Hepatocyte (in vitro differentiated cells): ENCODE results near the gene VPS8. TPM values are rescaled to one million over a fixed set of nuclear protein-coding genes. Genes with fewer than 3 reads are reported as not detected.

Experiments
- DNase-seq: peaks from one replicate; pipeline ENCODE4 v3.0.0-alpha.2; 2016; ENCODE audit warnings: low spot score
- H2AFZ ChIP-seq: fragments of 200-600 bp; sonication (generic); 2 replicates; pipeline ENCODE4 v1.6.0; 2016; ENCODE audit warnings: antibody characterized with exemption, mild to moderate bottlenecking
- H3K27ac ChIP-seq: fragments of 200-600 bp; sonication (generic); 2 replicates; pipeline ENCODE4 v1.5.1; 2016; ENCODE audit warnings: mild to moderate bottlenecking
- H3K27me3 ChIP-seq: fragments of 200-600 bp; sonication (generic); 2 replicates; pipeline ENCODE4 v1.6.1; 2016
- H3K36me3 ChIP-seq: fragments of 200-600 bp; sonication (generic); replicated peaks from 2 replicates; pipeline ENCODE4 v1.5.1; 2016; ENCODE audit warnings: low read depth; ENCODE audit not compliant: insufficient read depth
- H3K4me1 ChIP-seq: fragments of 200-600 bp; sonication (generic); 2 replicates; pipeline ENCODE4 v1.5.1; 2016; ENCODE audit warnings: mild to moderate bottlenecking, moderate library complexity; ENCODE audit not compliant: insufficient read depth
- H3K4me2 ChIP-seq: fragments of 200-600 bp; sonication (generic); 2 replicates; pipeline ENCODE4 v1.6.0; 2016
- H3K4me3 ChIP-seq: fragments of 200-600 bp; sonication (generic); 2 replicates; pipeline ENCODE4 v1.5.1; 2016; ENCODE audit warnings: mild to moderate bottlenecking
- H3K79me2 ChIP-seq: fragments of 200-600 bp; sonication (generic); 2 replicates; pipeline ENCODE4 v1.6.0; 2017; ENCODE audit warnings: mild to moderate bottlenecking
- H3K9me2 ChIP-seq: fragments of 200-600 bp; sonication (generic); replicated peaks from 2 replicates; pipeline ENCODE4 v1.6.0; 2017; ENCODE audit warnings: mild to moderate bottlenecking; ENCODE audit not compliant: insufficient read depth
- H3K9me3 ChIP-seq: fragments of 200-600 bp; sonication (generic); 2 replicates; pipeline ENCODE4 v1.5.1; 2016; ENCODE audit warnings: low read depth, mild to moderate bottlenecking
- H4K20me1 ChIP-seq: fragments of 200-600 bp; sonication (generic); 2 replicates; pipeline ENCODE4 v1.6.0; 2016; ENCODE audit warnings: mild to moderate bottlenecking; ENCODE audit not compliant: insufficient read depth, poor library complexity, severe bottlenecking
- CTCF ChIP-seq: fragments of 200-600 bp; sonication (generic); IDR thresholded peaks from 2 replicates; pipeline ENCODE4 v1.5.1; 2016; ENCODE audit warnings: antibody characterized with exemption, mild to moderate bottlenecking; ENCODE audit not compliant: poor library complexity
- EZH2 ChIP-seq: fragments of 200-600 bp; sonication (generic); IDR thresholded peaks from 2 replicates; pipeline ENCODE4 v1.6.1; 2016; ENCODE audit warnings: antibody characterized with exemption, mild to moderate bottlenecking, borderline replicate concordance
- EZH2phosphoT487 ChIP-seq: fragments of 200-600 bp; sonication (generic); IDR thresholded peaks from one replicate; pipeline ENCODE4 v1.6.1; 2018; ENCODE audit warnings: antibody characterized with exemption, mild to moderate bottlenecking, low read depth, moderate library complexity; ENCODE audit not compliant: unreplicated experiment, severe bottlenecking
- WGBS: methylation state at CpG from one replicate; pipeline ENCODE4 v1.1.6; 2016; ENCODE audit warnings: low lambda C conversion rate; ENCODE audit errors: missing lambda C conversion rate; 5-methylcytosine and 5-hydroxymethylcytosine counted together
- polyA plus RNA-seq: library from polyadenylated mRNA; unstranded; fragments of >200 nt; fragmentation: Nextera tagmentation; extraction: Ambion mirVana; gene quantifications from 2 replicates; pipeline ENCODE4 v1.2.1, GENCODE V29; 2016
- total RNA-seq: library from RNA; depleted of rRNA; stranded (reverse); fragments of >200 nt; gene quantifications from 2 replicates; pipeline ENCODE4 v1.2.3, GENCODE V29; 2014

The VPS8 gene
- total and polyA plus RNA-seq, 2 experiments from 2014 or later: 20.5 to 61.9 TPM

DNA sequence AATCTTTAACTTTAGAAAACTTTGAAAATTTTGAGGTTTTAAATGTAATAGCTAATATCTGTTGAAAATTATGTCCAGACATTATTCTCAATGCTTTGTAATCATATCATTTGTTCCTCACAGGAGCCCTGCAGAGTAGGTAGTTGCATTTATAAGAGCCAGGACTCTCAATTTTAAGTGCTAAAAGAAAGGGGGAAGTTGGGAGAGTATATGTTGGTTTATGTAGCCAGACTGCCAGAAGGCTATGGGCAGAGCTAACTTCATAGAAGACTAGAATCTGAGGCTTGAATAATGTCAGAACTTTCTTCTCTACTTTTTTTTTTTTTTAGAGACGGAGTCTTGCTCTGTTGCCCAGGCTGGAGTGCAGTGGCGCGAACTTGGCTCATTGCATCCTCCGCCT lies 9.1 kb downstream of the VPS8 start:
- 91% methylated on average over 3 of the region's 4 CpGs for WGBS
- Histone ChIP-seq H4K20me1 (no peaks in the 10 kb centered on the region), H3K4me2 (no peak overlapping the region), H3K36me3 (no peaks in the 10 kb centered on the region), H3K9me3 (no peaks in the 10 kb centered on the region), H3K4me3 (no peak overlapping the region), H3K27ac (no peak overlapping the region), H2AFZ (no peak overlapping the region), H3K9me2 (no peaks in the 10 kb centered on the region), H3K27me3 (no peaks in the 10 kb centered on the region), H3K79me2 (peaks cover 24% of the 10 kb centered on the region), H3K4me1 (no peaks in the 10 kb centered on the region)
- TF ChIP-seq EZH2 (no peak), EZH2phosphoT487 (no peak), CTCF (no peak)
- no peak for DNase-seq

DNA sequence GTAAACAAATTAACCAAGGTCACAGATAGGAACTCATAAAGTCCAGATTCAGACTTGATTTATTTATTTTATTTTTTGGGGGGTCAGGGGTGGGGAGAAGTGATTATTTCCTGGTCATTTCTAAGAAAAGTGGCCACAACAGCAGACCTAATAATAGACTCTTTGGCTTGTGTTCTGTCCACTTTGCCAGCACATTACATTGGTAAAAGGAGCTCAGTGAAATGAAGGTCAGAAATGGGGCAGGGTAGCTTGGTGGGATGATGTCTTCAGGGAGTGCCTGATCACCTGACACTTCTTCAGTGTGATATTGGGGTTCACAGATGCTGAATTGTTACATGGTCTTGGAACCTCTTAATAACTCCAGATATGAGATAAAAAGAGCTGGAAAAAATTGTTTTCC lies 10.1 kb downstream of the VPS8 start:
- Histone ChIP-seq H3K4me1 (no peaks in the 10 kb centered on the region), H3K4me2 (no peak overlapping the region), H3K9me2 (no peaks in the 10 kb centered on the region), H4K20me1 (no peaks in the 10 kb centered on the region), H3K9me3 (no peaks in the 10 kb centered on the region), H3K36me3 (no peaks in the 10 kb centered on the region), H3K4me3 (no peak overlapping the region), H2AFZ (no peak overlapping the region), H3K27ac (no peak overlapping the region), H3K27me3 (no peaks in the 10 kb centered on the region), H3K79me2 (peaks cover 15% of the 10 kb centered on the region)
- no peak for DNase-seq
- TF ChIP-seq CTCF (no peak), EZH2phosphoT487 (no peak), EZH2 (no peak)

DNA sequence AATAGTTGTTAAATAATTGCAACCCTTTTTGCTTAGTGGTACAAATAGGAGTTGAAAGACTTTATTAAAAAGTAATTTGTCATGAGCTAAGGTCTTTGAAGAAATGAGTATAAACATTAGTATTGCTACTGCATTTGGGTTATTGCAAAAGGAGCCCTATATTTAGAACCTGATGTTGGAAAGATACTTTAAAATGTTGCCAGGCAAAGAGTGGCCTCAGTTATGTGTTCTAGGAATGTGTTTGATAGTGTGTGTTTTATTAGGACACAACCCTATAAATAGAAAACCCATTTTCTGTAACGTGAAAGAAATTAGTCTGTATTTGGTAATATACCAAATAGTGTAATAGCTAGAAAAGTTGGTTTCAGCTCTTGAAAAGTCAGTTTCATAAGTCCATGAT lies 10.7 kb downstream of the VPS8 start:
- H3K27ac ChIP-seq: no peak overlapping the region
- no peaks in the 10 kb centered on the region for H4K20me1 ChIP-seq
- H3K9me3 ChIP-seq: no peaks in the 10 kb centered on the region
- H3K79me2 ChIP-seq: peaks cover 9% of the 10 kb centered on the region
- no peak for DNase-seq
- no peak for TF ChIP-seq EZH2phosphoT487
- TF ChIP-seq CTCF: no peak
- H3K9me2 ChIP-seq: no peaks in the 10 kb centered on the region
- 73% methylated on average over 1 of the region's 1 CpG for WGBS
- H3K4me2 ChIP-seq: no peak overlapping the region
- no peak overlapping the region for H3K4me3 ChIP-seq
- H3K27me3 ChIP-seq: no peaks in the 10 kb centered on the region
- no peaks in the 10 kb centered on the region for H3K4me1 ChIP-seq
- H2AFZ ChIP-seq: no peak overlapping the region
- H3K36me3 ChIP-seq: no peaks in the 10 kb centered on the region

- H3K36me3 ChIP-seq: no peaks in the 10 kb centered on the region
- TF ChIP-seq EZH2 (no peak), CTCF (no peak), EZH2phosphoT487 (no peak)
- H3K4me3 ChIP-seq: no peak overlapping the region
- no peaks in the 10 kb centered on the region for H3K4me1 ChIP-seq
- H3K27ac ChIP-seq: no peak overlapping the region
- H3K9me2 ChIP-seq: no peaks in the 10 kb centered on the region
- no peak overlapping the region for H3K4me2 ChIP-seq
- H3K9me3 ChIP-seq: no peaks in the 10 kb centered on the region
- no peak overlapping the region for H2AFZ ChIP-seq
- 87% methylated on average over 4 of the region's 4 CpGs for WGBS
- DNase-seq: no peak
- H3K27me3 ChIP-seq: no peaks in the 10 kb centered on the region
- H4K20me1 ChIP-seq: no peaks in the 10 kb centered on the region
- no peaks in the 10 kb centered on the region for H3K79me2 ChIP-seq
Observed at GRCh38 chr3:184823990-184824389, 12.0 kb downstream of the VPS8 start.
